Psoas muscle (tissue), 8 donors: Measurements from ENCODE around the gene LEMD1. TPM values are rescaled to one million over a fixed set of nuclear protein-coding genes. Genes with fewer than 3 reads are reported as not detected.

ENCODE experiments used
- ATAC-seq, 4 donors: fragments of 200-7000 bp; cut with Tn5 transposase; one replicate each; pipeline ENCODE4 v1.9.1; 2020; ENCODE audit warnings: moderate library complexity in 3 of 4, mild to moderate bottlenecking in 2 of 4
- DNase-seq, 2 donors: peaks; one replicate each; pipeline ENCODE4 v3.0.0-alpha.2; 2020
- H3K27ac ChIP-seq: fragments of 200-600 bp; one replicate; pipeline ENCODE4 v1.8.0; 2022
- H3K27me3 ChIP-seq, 3 donors: fragments of 200-600 bp in 1 of 3; one replicate each; pipeline versions ENCODE4 v1.6.1 to v1.8.0; 2013 to 2022; ENCODE audit warnings: low read length in 2 of 3, mild to moderate bottlenecking in 2 of 3, moderate library complexity in 1 of 3; ENCODE audit not compliant: insufficient read depth in 3 of 3
- H3K36me3 ChIP-seq, 2 donors: fragments of 200-600 bp in 1 of 2; one replicate each; pipeline versions ENCODE4 v1.6.1 to v1.8.0; 2013 to 2022; ENCODE audit warnings: low read depth in 1 of 2, mild to moderate bottlenecking in 1 of 2, moderate library complexity in 1 of 2; ENCODE audit not compliant: insufficient read depth in 1 of 2
- H3K4me1 ChIP-seq: fragments of 200-600 bp; one replicate; pipeline ENCODE4 v1.8.0; 2022
- H3K4me3 ChIP-seq: fragments of 200-600 bp; one replicate; pipeline ENCODE4 v1.8.0; 2022; ENCODE audit warnings: mild to moderate bottlenecking
- H3K9me3 ChIP-seq: fragments of 200-600 bp; one replicate; pipeline ENCODE4 v1.8.0; 2022
- WGBS, 3 donors: extraction: QIAGEN DNeasy Blood & Tissue Kit; methylation state at CpG; one replicate each; pipeline versions ENCODE4 v1.1.6 to v1.1.7; 2013; 5-methylcytosine and 5-hydroxymethylcytosine counted together
- intact Hi-C, 2 donors: fragments of 100-400 bp; cut with DNase I; formaldehyde crosslinking; loops; one replicate each; pipeline versions ENCODE4 v1.11.0 to v1.14.2; 2022
- polyA plus RNA-seq, 3 donors: library from polyadenylated mRNA; stranded (reverse); fragments of 200-250 nt; gene quantifications; one replicate each; pipeline ENCODE4 v1.2.3, GENCODE V29; 2013
- total RNA-seq, 4 donors: library from RNA; stranded (reverse); fragmentation: NEBNext Ultra II Directional in 2 of 4; extraction: Animal tissue kit (Norgen Biotek cat#: 25700) in 2 of 4; gene quantifications; one replicate each; pipeline versions ENCODE4 v1.2.1 to v1.2.4, GENCODE V29; 2021 to 2023
- TF ChIP-seq, protein P1 (sequence below): fragments of 200-600 bp; IDR thresholded peaks from one replicate; pipeline ENCODE4 v1.8.0; 2022; ENCODE audit warnings: antibody characterized with exemption
- donor health status: healthy with polysubstance abuse.
- donor health status: DM: no; HTN: no; CAD: no; lungs with moderate emphysema.
- donor health status: Bipolar disorder and iron deficiency.
- donor health status: healthy.
- donor health status: DM: yes; HTN: yes; CAD: no.
- donor health status: DM: no; HTN: no; CAD: no.
- donor health status: DM: no; HTN: no; CAD: no.
- donor health status: DM: yes; HTN: yes; CAD: no.

LEMD1 gene
- total and polyA plus RNA-seq, 7 donors: not detected

DNA sequence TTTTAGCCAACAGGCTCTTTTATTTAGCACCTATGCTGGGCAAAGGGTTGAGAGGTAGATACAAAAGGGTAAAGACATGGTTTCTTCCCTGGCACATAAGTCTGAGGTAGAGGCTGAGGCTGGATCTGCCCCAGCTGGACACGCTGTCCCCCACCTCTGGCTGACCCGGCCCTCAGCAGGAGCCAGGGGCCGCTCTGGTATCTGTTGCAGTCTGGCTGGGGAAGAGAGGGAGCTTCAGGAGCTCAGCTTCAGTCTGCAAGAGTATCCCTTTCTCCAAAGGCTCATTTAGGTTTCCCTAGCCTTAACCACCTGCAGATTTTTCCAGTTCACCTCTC is 19.8 kb upstream of the LEMD1 start:
- no peak for DNase-seq

DNA sequence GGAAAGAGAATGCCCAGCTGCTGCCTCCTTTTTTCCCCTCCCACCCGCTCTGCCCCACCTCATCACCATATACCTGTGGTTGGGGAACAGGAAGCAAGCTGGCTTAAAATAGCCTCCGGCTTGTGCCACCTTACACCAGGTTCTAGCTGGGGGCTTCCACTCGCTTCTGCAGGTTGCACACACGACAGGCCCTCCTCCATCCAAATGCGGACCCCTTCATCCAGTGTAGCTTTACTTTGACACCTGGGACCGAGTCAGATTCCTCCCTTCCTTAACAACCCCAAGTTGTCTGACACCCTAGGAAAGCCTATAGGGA is 19.4 kb upstream of the LEMD1 start:
- DNase-seq: no peak
- peaks cover 74% of the 10 kb centered on the region for H3K4me1 ChIP-seq

More for the DNA sequence above, 19.8 kb upstream of the LEMD1 start:
- Histone ChIP-seq H3K27ac (peak overlapping the region; percentile 46), H3K9me3 (no peaks in the 10 kb centered on the region), H3K36me3 (no peaks in the 10 kb centered on the region), H3K4me1 (peaks cover 73% of the 10 kb centered on the region), H3K4me3 (no peak overlapping the region), H3K27me3 (no peaks in the 10 kb centered on the region)
- TF ChIP-seq, protein P1, sequence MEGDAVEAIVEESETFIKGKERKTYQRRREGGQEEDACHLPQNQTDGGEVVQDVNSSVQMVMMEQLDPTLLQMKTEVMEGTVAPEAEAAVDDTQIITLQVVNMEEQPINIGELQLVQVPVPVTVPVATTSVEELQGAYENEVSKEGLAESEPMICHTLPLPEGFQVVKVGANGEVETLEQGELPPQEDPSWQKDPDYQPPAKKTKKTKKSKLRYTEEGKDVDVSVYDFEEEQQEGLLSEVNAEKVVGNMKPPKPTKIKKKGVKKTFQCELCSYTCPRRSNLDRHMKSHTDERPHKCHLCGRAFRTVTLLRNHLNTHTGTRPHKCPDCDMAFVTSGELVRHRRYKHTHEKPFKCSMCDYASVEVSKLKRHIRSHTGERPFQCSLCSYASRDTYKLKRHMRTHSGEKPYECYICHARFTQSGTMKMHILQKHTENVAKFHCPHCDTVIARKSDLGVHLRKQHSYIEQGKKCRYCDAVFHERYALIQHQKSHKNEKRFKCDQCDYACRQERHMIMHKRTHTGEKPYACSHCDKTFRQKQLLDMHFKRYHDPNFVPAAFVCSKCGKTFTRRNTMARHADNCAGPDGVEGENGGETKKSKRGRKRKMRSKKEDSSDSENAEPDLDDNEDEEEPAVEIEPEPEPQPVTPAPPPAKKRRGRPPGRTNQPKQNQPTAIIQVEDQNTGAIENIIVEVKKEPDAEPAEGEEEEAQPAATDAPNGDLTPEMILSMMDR: no peak
- intact Hi-C loops: no loop called here
- 30 to 43% (median 35%) methylated on average over 3 of the region's 3 CpGs for WGBS, 3 donors
- ATAC-seq: peak in 2 of 4 donors; percentile 29 to 40

GRCh38 chr1:205440476-205441317 is 18.8 kb upstream of the LEMD1 start:
- no peaks in the 10 kb centered on the region for H3K27me3 ChIP-seq
- intact Hi-C loops: no loop called here
- peaks cover 70% of the 10 kb centered on the region for H3K4me1 ChIP-seq
- peak overlapping the region; percentile 41 for H3K27ac ChIP-seq
- 65 to 78% (median 76%) methylated on average over 15 of the region's 15 CpGs for WGBS, 3 donors
- no peak overlapping the region for H3K4me3 ChIP-seq
- ATAC-seq (peak in 3 of 4 donors; percentile 16 to 63 (median 34)), DNase-seq (no peak)
- H3K9me3 ChIP-seq: no peaks in the 10 kb centered on the region
- TF ChIP-seq, protein P1: no peak
- no peaks in the 10 kb centered on the region for H3K36me3 ChIP-seq

More for the DNA sequence above, 19.4 kb upstream of the LEMD1 start:
- no peak for ATAC-seq
- intact Hi-C loops: no loop called here
- H3K9me3 ChIP-seq: no peaks in the 10 kb centered on the region
- 83 to 87% (median 85%) methylated on average over 6 of the region's 6 CpGs for WGBS, 3 donors
- no peaks in the 10 kb centered on the region for H3K27me3 ChIP-seq
- no peak overlapping the region for H3K4me3 ChIP-seq
- no peaks in the 10 kb centered on the region for H3K36me3 ChIP-seq
- peak overlapping the region; percentile 46 for H3K27ac ChIP-seq
- TF ChIP-seq, protein P1: no peak

DNA sequence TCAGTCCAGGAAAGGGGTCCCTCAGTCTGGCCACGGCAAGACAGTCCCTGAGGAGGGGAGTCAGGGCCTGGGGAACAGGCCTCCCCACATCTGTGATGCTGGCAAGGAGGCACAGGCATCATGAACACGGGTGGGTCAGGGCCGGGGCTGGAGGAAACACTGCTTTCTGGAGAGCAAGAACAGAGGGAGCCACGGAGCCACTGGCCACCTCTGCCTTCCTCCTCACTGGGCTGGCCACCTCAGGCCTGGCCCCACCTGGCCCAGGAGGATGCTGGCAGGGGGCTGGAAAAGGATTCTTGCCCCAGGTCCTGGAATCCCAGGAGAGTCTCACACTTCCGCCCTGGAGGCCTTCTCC is 18.2 kb upstream of the LEMD1 start:
- Histone ChIP-seq H3K27me3 (no peaks in the 10 kb centered on the region), H3K9me3 (no peaks in the 10 kb centered on the region), H3K4me3 (no peak overlapping the region), H3K36me3 (no peaks in the 10 kb centered on the region), H3K4me1 (peaks cover 64% of the 10 kb centered on the region), H3K27ac (peak overlapping the region; percentile 41)
- 59 to 71% (median 69%) methylated on average over 5 of the region's 5 CpGs for WGBS, 3 donors
- intact Hi-C loops: no loop called here
- DNase-seq (no peak), ATAC-seq (no peak)
- TF ChIP-seq, protein P1: no peak
